Fibroblast of villous mesenchyme (primary cell): ENCODE results near the gene SOX15. TPM values are rescaled to one million over a fixed set of nuclear protein-coding genes. Genes with fewer than 3 reads are reported as not detected.
A peak's percentile ranks its signal among the peaks of the same experiment; 100 is the strongest.

Source experiments
- DNase-seq: peaks from one replicate; pipeline ENCODE4 v3.0.0-alpha.2; 2010; ENCODE audit warnings: low read depth
- H3K4me3 ChIP-seq: 2 replicates; pipeline ENCODE4 v1.5.1; 2011; ENCODE audit warnings: low read depth, mild to moderate bottlenecking, low read length
- CTCF ChIP-seq: IDR thresholded peaks from 2 replicates; pipeline ENCODE4 v1.5.1; 2012; ENCODE audit warnings: low read depth, mild to moderate bottlenecking, low read length; ENCODE audit not compliant: insufficient read depth
- total RNA-seq: library from RNA; depleted of rRNA; stranded (reverse); fragments of >200 nt; gene quantifications from 2 replicates; pipeline ENCODE4 v1.2.3, GENCODE V29; 2012

Gene SOX15
- total RNA-seq, 1 donor: under 0.01 TPM

GRCh38 chr17:7582396-7583252 lies 7.3 kb downstream of the SOX15 start:
- DNase-seq: no peak
- no peak for TF ChIP-seq CTCF

DNA sequence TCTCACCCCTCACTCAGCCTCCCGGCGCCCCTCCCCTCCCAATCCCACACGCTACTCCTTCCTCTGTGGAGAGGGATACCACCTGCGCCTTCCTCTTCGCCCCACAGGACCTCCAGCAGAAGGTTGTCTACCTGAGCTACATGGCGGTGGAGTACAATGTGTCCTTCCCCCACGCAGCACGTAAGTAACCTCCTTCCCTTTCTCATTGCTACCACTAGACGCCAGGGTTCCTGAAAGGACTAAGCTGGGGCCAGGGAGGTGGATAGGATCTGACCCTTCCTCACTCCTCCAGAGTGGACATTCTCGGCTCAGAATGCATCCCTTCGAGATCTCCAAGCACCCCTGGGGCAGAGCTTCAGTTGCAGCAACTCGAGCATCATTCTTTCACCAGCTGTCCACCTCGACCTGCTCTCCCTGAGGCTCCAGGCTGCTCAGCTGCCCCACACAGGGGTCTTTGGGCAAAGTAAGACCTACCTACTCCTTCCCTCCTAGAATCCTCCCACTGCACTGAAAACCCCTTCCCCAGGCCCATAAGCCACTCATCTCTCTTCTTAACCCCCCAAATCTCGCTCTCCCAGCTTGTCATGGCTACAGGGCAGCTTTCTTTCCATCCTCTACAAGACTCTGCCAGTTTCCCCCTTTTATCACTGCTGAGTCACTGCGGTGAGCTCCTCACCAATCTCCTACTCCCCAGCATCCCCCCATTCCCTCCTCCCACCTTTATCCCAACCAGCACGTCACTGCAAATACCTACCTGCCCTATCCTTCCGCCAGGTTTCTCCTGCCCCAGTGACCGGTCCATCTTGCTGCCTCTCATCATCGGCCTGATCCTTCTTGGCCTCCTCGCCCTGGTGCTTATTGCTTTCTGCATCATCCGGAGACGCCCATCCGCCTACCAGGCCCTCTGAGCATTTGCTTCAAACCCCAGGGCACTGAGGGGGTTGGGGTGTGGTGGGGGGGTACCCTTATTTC lies 9.0 kb downstream of the SOX15 start:
- no peak for TF ChIP-seq CTCF
- H3K4me3 ChIP-seq: no peak overlapping the region
- DNase-seq: no peak

More at GRCh38 chr17:7582396-7583252, 7.3 kb downstream of the SOX15 start:
- peak overlapping the region; percentile 92 for H3K4me3 ChIP-seq

- peak overlapping the region; percentile 15 for H3K4me3 ChIP-seq
- TF ChIP-seq CTCF: no peak
- no peak for DNase-seq
These were observed 9.9 kb downstream of the SOX15 start for GRCh38 chr17:7579834-7580603.

- DNase-seq: peak; percentile 94
- TF ChIP-seq CTCF: no peak
- H3K4me3 ChIP-seq: peak within 1 kb of the TSS; percentile 15
These were observed 10.7 kb downstream of the SOX15 start, which contains the start of gene CD68 for GRCh38 chr17:7579001-7579833. TSS of gene CD68 (plus strand) at chr17:7579638. CDS start at chr17:7579678, 40 bp downstream.

GRCh38 chr17:7577327-7578199 lies 12.3 kb downstream of the SOX15 start:
- no peak for DNase-seq

More at GRCh38 chr17:7577327-7578199, 12.3 kb downstream of the SOX15 start:
- no peak overlapping the region for H3K4me3 ChIP-seq
- TF ChIP-seq CTCF: no peak
